Neuron (in vitro differentiated cells): ENCODE measurements around the gene F8.
"Not testable (repeated sequence)": the region's sequence is repeated elsewhere in the genome, so short reads cannot be mapped to it uniquely, and the experiment has no call there.

Source experiments
- H2AFZ ChIP-seq: one replicate; pipeline ENCODE4 v1.6.1; 2013; ENCODE audit warnings: low read depth, mild to moderate bottlenecking, inconsistent platforms, low read length, moderate library complexity
- H3K27me3 ChIP-seq: one replicate; pipeline ENCODE4 v1.6.1; 2013; ENCODE audit warnings: low read length; ENCODE audit not compliant: insufficient read depth
- H3K36me3 ChIP-seq: one replicate; pipeline ENCODE4 v1.6.1; 2013; ENCODE audit warnings: low read length; ENCODE audit not compliant: insufficient read depth
- H3K4me1 ChIP-seq: one replicate; pipeline ENCODE4 v1.6.1; 2013; ENCODE audit warnings: low read length; ENCODE audit not compliant: insufficient read depth
- H3K4me3 ChIP-seq: 2 replicates; pipeline ENCODE4 v1.5.1; 2013; ENCODE audit warnings: mild to moderate bottlenecking, low read length, moderate library complexity
- H3K9me3 ChIP-seq: one replicate; pipeline ENCODE4 v1.6.1; 2013; ENCODE audit warnings: low read length

F8 gene

GRCh38 chrX:154868522-154868921, 154.0 kb downstream of the F8 start:
- not testable (repeated sequence) for H3K9me3 ChIP-seq, H3K4me3 ChIP-seq, H3K36me3 ChIP-seq, H3K4me1 ChIP-seq, H3K27me3 ChIP-seq, H2AFZ ChIP-seq

DNA sequence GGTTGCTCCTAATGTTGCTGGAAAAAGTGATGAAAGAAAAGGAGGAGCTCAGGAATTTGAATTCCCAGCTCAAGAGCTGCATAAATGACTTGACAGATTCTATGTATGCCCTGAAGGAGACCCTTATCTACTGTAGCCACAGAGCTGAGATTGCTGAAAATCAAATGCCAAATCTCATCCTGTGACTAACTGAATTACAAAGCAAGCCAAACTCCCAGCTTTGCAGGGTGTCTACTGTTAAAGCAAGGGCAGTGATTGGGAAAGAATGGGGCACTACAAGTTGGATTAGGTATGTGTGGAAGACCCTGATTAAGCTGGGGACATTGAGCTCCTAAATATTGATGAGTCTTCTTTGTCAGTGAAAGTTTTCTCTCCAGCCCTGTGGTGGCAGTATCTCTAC, 167.3 kb downstream of the F8 start:
- Histone ChIP-seq H3K27me3 (no peaks in the 10 kb centered on the region), H2AFZ (no peak overlapping the region), H3K36me3 (no peaks in the 10 kb centered on the region), H3K9me3 (no peaks in the 10 kb centered on the region), H3K4me1 (no peaks in the 10 kb centered on the region), H3K4me3 (no peak overlapping the region)

GRCh38 chrX:154850957-154851611, 171.4 kb downstream of the F8 start:
- no peaks in the 10 kb centered on the region for H3K27me3 ChIP-seq
- H3K4me1 ChIP-seq = no peaks in the 10 kb centered on the region
- H3K36me3 ChIP-seq = no peaks in the 10 kb centered on the region
- H2AFZ ChIP-seq = no peak overlapping the region
- no peaks in the 10 kb centered on the region for H3K9me3 ChIP-seq
- no peak overlapping the region for H3K4me3 ChIP-seq

- no peaks in the 10 kb centered on the region for H3K27me3 ChIP-seq
- H3K36me3 ChIP-seq = no peaks in the 10 kb centered on the region
- no peak overlapping the region for H2AFZ ChIP-seq
- no peaks in the 10 kb centered on the region for H3K9me3 ChIP-seq
- no peak overlapping the region for H3K4me3 ChIP-seq
- H3K4me1 ChIP-seq = no peaks in the 10 kb centered on the region
Observed at GRCh38 chrX:154840856-154841255, 181.7 kb downstream of the F8 start.

DNA sequence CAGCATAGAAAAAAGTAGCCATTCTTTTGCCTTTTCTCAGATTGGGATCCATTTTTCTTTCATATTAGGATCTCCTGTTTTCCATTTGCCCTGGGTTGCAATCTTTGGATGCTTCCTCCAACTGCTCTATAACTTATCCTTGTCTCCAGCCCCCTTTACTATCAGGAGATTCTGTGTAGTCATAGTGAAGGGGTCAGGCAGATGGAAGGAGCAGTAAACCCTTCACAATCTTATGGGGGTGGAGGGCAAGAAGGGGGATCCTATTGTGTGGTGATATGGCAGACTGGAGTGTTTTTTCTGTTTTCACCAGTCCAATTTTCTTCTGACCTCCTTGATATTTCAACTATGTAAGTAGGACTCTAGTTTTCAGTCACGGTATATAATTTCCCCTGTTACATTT, 186.4 kb downstream of the F8 start:
- no peak overlapping the region for H2AFZ ChIP-seq
- H3K9me3 ChIP-seq = no peaks in the 10 kb centered on the region
- no peaks in the 10 kb centered on the region for H3K36me3 ChIP-seq
- H3K27me3 ChIP-seq = no peaks in the 10 kb centered on the region
- no peaks in the 10 kb centered on the region for H3K4me1 ChIP-seq
- no peak overlapping the region for H3K4me3 ChIP-seq

DNA sequence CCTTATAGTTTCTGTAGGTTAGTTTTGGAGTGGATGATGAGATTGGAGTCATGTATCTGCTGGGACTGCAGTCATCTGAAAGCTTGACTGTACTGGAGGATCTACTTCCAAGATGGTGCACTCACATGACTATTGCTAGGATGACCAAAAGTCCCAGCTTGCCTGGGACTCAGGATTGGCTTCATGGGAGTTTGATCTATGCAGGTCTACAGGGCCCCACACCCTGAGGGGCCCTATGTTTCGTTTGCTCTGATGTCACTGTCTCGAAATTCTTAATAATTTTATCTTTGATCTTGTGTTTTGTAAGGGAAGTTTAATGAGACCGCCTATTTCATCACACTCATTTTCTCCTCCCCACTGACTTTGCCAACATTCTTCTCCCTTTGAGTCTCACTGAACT, 188.0 kb downstream of the F8 start, which contains the start of gene SMIM9:
TSS of gene SMIM9 (minus strand) at position 101 of the 400 bp plus-strand sequence. CDS start 3,806 bp downstream, outside the sequence.
- H3K9me3 ChIP-seq = no peaks in the 10 kb centered on the region
- no peaks in the 10 kb centered on the region for H3K36me3 ChIP-seq
- H3K4me1 ChIP-seq = no peaks in the 10 kb centered on the region
- H3K27me3 ChIP-seq = peaks cover 9% of the 10 kb centered on the region
- no peak within 1 kb of the TSS for H3K4me3 ChIP-seq
- no peak within 1 kb of the TSS for H2AFZ ChIP-seq

DNA sequence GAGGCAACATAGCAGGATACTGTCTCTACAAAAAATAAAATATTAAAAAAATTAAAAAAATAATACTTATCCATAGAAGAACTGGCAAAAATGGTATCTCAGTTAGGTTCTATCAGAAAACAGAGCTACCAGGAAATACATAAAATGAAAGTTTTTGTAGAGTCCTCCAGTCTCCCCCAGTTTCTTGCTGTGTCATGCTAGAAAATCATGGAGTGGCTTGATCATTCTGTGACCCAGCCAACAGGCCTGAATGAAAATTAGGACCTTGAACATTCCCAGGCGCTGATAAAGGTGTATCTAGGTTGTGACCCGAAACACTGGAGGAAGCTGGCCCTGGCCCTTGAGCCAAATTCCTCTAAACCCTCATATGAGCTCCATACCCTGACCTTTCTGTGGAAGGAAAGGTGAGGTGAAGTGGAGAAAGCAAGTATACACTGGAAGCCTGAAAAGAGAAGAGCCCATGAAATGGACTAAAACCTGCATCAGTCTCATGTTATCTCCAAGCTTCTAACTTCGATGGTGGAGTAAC, 188.7 kb downstream of the F8 start:
- Histone ChIP-seq H3K9me3 (no peaks in the 10 kb centered on the region), H2AFZ (no peak overlapping the region), H3K27me3 (peaks cover 9% of the 10 kb centered on the region), H3K36me3 (no peaks in the 10 kb centered on the region), H3K4me1 (no peaks in the 10 kb centered on the region), H3K4me3 (no peak overlapping the region)

DNA sequence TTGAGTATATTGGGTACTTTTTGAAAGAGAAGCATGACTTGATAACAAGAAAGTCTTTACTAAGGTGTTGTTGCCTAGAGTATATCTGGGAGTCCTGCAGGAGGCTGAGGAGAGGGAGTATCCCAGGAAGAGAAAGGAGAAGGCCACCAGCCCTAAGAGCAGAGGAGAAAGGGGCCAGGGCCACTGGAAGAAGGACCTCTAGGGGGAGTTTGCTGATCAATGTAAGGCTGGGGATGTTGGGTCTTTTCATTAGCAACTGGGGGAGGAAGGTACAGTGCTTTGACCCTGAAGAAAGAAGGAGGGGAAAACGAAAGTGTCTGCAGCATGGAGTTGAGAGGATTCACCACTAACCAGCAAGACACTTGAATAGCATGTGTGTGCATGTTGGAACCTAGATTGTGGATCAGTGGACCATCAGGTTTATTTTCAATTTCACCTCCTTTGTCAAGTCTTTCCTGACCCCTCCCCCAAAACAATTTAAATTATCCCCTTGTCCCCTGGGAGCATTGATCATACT, 192.5 kb downstream of the F8 start:
- Histone ChIP-seq H3K36me3 (no peaks in the 10 kb centered on the region), H3K4me1 (no peaks in the 10 kb centered on the region), H3K27me3 (peaks cover 9% of the 10 kb centered on the region), H2AFZ (no peak overlapping the region), H3K4me3 (no peak overlapping the region), H3K9me3 (no peaks in the 10 kb centered on the region)

- H2AFZ ChIP-seq = no peak overlapping the region
- H3K9me3 ChIP-seq = no peaks in the 10 kb centered on the region
- no peaks in the 10 kb centered on the region for H3K36me3 ChIP-seq
- no peaks in the 10 kb centered on the region for H3K4me1 ChIP-seq
- no peak overlapping the region for H3K4me3 ChIP-seq
- peaks cover 9% of the 10 kb centered on the region for H3K27me3 ChIP-seq
Observed at GRCh38 chrX:154829134-154829533, 193.4 kb downstream of the F8 start.

GRCh38 chrX:154828016-154828408, 194.5 kb downstream of the F8 start:
- Histone ChIP-seq H3K27me3 (peaks cover 9% of the 10 kb centered on the region), H3K36me3 (no peaks in the 10 kb centered on the region), H3K4me3 (no peak overlapping the region), H3K4me1 (no peaks in the 10 kb centered on the region), H3K9me3 (no peaks in the 10 kb centered on the region), H2AFZ (no peak overlapping the region)

GRCh38 chrX:154827194-154828015, 195.1 kb downstream of the F8 start:
- Histone ChIP-seq H2AFZ (no peak overlapping the region), H3K36me3 (no peaks in the 10 kb centered on the region), H3K4me1 (no peaks in the 10 kb centered on the region), H3K9me3 (no peaks in the 10 kb centered on the region), H3K27me3 (peaks cover 10% of the 10 kb centered on the region), H3K4me3 (no peak overlapping the region)

DNA sequence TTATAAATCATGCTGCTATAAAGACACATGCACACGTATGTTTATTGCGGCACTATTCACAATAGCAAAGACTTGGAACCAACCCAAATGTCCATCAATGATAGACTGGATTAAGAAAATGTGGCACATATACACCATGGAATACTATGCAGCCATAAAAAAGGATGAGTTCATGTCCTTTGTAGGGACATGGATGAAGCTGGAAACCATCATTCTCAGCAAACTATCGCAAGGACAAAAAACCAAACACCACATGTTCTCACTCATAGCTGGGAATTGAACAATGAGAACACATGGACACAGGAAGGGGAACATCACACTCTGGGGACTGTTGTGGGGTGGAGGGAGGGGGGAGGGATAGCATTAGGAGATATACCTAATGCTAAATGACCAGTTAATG, 196.9 kb downstream of the F8 start:
- H2AFZ ChIP-seq, H3K4me1 ChIP-seq, H3K27me3 ChIP-seq, H3K9me3 ChIP-seq, H3K4me3 ChIP-seq, H3K36me3 ChIP-seq: not testable (repeated sequence)

- Histone ChIP-seq H3K4me1 (peaks cover under 1% of the 10 kb centered on the region), H3K27me3 (peaks cover 2% of the 10 kb centered on the region), H3K9me3 (no peaks in the 10 kb centered on the region), H2AFZ (no peak overlapping the region), H3K36me3 (no peaks in the 10 kb centered on the region), H3K4me3 (no peak overlapping the region)
Observed at GRCh38 chrX:154824638-154825037, 197.9 kb downstream of the F8 start.
